ENCODE data around the gene ZNF598. TPM values are rescaled to one million over a fixed set of nuclear protein-coding genes. Genes with fewer than 3 reads are reported as not detected.

Gene ZNF598
- total RNA-seq (2022; extraction: Qiagen RNA extraction; ENCODE audit: low read depth), result 43.5 to 62.6 TPM (median 56.0 TPM) in 5 replicates

DNA sequence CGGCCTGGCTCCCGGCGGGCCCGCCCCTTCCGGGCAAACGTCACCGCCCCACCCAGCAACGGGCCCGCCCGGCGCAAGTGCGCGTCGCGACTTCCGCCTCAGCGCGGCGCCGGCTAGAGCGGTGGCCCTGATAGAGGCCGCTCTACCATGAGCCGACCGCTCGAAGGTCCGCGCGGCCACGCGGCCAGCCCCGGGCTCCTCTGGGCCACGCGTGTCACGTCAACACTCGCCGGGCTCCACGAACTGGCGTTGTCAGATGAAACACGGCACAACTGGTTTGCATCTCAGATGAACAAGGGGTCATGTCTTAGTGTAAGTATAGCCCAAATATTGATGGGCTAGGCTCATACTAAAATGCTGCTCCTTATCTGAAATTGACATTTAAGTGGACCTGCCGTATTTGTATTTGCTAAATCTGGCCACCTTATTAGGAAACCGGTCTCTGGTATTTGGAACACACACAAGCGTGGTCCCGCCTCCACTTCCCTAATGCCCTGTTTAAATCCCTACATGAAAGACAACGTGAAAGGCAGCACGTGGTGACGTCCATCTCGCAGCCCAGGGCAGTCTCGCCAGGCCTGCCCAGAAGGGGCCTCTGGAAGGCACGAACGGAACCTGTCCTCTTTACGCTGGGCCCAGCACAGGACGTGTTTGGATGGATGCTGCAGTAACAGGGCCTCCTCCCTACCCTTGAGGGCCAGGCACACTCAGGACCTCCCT, at the start of gene ZNF598:
ZNF598 (minus strand) TSS at position 31 of the 720 bp plus-strand sequence.

GRCh38 chr16:2047330-2048115, 37.9 kb upstream of the ZNF598 start, which contains the start of the genes NTHL1 and TSC2:
TSS of gene NTHL1 (minus strand) at chr16:2047834. CDS start at chr16:2047823, 11 bp downstream.
TSS of gene TSC2 (plus strand) at chr16:2047985. CDS start at chr16:2048616, 631 bp downstream.

DNA sequence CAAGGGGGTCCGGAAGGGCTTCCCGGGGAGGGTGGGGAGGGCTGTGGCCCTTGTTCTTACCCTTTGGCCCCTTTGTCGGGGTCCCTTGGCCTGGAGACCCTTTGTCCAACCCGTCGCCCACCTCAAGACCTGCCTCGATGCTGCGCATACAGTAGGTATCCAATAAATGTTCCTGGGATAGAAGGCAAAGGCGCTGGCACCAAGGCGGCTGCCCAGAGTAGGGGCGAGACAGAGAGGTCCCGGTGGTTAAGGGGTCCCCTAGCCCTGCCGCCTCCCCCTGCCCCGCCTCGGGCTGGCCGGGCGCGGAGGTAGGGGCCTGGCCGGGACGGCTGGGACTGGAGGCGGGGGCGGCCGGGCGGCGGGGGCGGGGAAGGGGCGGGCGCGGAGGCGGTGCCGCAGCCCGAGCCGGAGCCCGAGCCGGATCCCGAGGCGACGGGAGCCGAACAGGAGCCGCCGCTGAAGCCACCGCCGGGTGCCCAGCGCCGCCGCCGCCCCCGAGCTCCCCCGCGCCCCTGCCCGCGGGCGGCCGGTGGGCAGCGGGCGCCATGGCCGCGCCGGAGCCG, 16.9 kb upstream of the ZNF598 start, which contains the start of gene NHERF2:
NHERF2 (plus strand) TSS at position 442 of the 563 bp plus-strand sequence; CDS start at position 546, 104 bp downstream.

GRCh38 chr16:2019518-2019920, 9.9 kb upstream of the ZNF598 start, which contains the start of gene NPW:
TSS of gene NPW (plus strand) at chr16:2019785.

GRCh38 chr16:1989209-1990100, 20.2 kb downstream of the ZNF598 start, which contains the start of gene SYNGR3:
TSS of gene SYNGR3 (plus strand) at chr16:1989970. CDS start at chr16:1990103, 133 bp downstream.

DNA sequence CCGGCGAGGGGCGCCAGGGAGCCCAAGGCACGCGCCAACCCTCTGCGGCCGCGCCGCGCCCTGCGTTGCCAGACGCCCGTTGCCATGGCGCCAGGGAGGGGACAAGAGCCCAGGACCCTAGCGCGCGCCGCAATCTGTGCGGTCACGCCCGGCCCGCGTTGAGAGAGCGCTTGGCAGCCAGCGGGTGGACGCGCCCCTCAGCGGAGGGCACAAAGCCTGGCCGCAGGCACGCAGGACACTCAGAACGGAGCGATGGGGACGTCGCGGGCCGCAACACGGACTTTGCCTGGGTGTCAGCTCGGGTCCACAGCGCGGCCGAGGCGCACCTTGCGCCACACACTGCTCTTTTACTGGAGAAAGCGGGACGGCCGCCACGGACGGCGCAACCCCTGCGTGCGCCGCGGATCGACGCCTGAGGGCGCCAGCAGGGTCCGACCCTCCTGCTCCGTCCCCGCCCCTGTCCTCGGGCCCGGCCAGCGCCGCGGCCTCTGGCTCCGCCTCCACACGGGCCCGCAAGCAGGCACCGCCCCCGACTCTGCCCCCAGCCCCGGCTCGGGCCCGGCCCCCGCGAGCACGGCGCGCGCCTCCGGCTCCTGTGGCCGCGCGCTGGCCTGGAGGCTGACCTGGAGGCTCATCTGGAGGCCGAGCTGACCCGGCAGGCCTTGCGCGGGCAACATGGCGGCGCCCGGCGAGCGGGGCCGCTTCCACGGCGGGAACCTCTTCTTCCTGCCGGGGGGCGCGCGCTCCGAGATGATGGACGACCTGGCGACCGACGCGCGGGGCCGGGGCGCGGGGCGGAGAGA, 25.9 kb downstream of the ZNF598 start, which contains the start of gene GFER:
GFER (plus strand) TSS at position 650 of the 803 bp plus-strand sequence; CDS start at position 676, 26 bp downstream.

DNA sequence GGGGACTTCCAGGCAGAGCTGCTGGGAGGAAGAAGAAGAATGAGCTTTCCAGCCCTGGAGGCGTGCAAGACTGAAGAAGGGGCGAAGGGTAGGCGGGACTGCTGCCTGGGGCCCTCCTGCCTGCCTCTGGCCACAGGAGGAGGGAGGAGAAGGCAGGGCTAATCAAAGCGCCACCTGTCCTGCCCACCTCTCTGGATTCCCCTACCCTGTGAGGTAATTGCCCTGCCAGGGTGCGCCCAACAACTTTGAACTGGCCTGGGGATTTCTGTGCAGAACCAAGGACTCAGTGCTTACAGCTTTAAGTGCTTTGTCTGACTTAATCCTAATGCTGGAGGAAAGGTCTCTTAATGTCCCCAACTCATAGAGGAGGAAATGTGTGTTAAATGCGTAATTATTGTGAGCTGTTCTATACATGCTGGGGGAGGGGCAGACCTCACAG, 28.2 kb downstream of the ZNF598 start, which contains the start of gene NOXO1:
NOXO1 (minus strand) TSS at position 72 of the 439 bp plus-strand sequence. CDS start 290 bp downstream, outside the sequence.

GRCh38 chr16:1971796-1972489, 37.7 kb downstream of the ZNF598 start, which contains the start of gene TBL3:
TSS of gene TBL3 (plus strand) at chr16:1972053. CDS start at chr16:1972165, 112 bp downstream.

DNA sequence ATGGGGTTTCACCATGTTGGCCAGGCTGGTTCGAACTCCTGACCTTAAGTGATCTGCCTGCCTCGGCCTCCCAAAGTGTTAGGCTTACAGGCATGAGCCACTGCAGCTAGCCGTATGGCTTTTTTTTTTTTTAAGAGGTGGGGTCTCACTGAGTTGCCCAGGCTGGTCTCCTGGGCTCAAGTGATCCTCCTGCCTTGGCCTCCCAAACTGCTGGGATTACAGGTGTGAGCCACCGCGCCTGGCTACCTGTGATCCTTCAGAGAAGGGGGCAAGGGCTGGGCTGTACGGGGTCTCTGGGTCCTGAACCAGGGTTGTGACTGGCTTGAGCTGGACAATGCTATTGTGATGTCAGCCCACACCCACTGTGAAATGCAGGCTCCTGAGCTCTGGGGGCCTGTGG, 43.2 kb downstream of the ZNF598 start, which contains the start of gene RNF151:
RNF151 (plus strand) TSS at position 397 of the 400 bp plus-strand sequence. CDS start 26 bp downstream, outside the sequence.

DNA sequence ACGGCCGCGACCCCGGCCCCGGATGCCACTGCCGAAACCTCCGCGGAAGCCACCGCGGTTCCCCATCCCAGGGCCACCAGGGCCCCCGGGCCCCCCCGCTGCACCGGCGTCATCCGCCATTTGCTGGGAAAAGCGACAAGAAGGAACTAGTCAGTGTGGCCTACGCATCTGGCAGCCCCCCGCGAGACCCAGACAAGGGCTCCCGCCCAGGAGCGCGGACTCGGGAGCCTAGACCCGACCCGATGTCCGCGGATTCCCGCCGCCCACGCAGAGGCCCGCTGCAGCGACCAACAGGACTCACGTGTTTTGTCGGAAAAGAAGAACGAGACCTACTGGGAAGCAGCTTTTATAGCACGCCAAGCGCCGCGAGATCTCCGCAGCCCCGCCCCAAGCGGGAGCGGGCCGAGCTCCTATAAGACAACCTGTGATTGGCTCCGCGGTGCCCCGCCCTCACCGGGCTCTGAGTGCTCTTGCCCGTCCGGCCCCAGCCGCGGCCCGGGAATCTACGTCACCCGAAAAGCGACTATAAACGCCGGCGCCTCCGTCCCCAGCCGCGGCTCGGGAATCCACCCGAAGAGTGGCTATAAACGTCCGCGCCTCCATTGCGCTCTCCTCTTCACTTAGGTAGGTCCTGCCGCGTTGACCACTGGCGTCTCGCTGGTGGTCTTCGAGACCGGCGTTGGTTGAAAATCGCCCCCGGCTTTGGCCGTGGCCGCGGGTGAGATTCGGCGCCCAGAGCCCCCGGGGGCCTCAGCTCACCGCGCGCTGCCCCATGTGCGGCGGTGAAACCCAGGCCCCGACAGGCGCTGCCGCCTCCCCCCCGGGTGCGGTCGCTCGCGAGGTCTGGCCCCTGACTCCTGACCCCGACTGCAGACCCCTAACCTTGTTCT, 44.9 kb downstream of the ZNF598 start, which contains the start of gene RPS2:
RPS2 (minus strand) TSS at position 321 of the 890 bp plus-strand sequence; CDS start at position 120, 201 bp downstream.

DNA sequence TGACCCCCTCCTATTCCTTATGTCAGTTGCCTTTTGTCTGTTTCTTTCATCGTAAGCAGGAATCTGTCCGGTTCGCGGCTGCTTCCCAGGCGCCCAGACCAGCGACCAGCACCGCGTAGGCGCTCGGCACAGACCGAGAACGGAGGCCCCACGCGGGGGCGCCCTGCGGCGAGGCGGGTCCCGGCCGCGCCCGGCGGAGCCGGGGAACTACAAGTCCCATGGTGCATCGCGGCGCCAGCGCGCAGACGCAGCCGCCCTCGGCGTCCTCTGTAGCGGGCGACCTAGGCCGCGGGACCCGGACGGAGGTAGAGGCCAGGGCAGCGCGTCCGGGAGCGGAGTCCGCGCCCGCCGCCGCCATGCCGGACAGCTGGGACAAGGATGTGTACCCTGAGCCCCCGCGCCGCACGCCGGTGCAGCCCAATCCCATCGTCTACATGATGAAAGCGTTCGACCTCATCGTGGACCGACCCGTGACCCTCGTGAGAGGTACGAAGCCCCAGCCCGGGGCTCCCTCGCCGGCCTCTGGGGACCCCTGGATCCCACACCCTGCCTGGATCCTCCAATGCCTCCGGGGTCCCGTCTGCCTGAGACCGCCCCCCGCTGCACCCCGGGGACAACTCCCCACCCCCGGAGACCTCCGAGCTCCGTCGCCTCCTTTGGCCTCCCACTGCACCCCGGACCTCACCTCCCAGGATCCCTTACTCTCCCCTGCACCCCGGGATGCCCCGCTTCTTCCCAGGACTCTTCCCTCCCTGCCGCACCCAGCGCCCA, 50.2 kb downstream of the ZNF598 start, which contains the start of gene NDUFB10:
NDUFB10 (plus strand) TSS at position 270 of the 771 bp plus-strand sequence; CDS start at position 357, 87 bp downstream.

Other genes with a start within 250 kb of the ZNF598 start
- gene NME3, start 238.3 kb downstream of the ZNF598 start, total RNA-seq (2022; extraction: Qiagen RNA extraction; ENCODE audit: low read depth), result 30.6 to 59.4 TPM (median 55.1 TPM) in 5 replicates
- 5.0 to 10.8 TPM (median 9.1 TPM) in 5 replicates for gene EME2, start 237.0 kb downstream of the ZNF598 start, total RNA-seq (2022; extraction: Qiagen RNA extraction; ENCODE audit: low read depth)
- 170 to 265 TPM (median 253 TPM) in 5 replicates for gene MRPS34, start 236.7 kb downstream of the ZNF598 start, total RNA-seq (2022; extraction: Qiagen RNA extraction; ENCODE audit: low read depth)
- gene SPSB3, start 227.2 kb downstream of the ZNF598 start, total RNA-seq (2022; extraction: Qiagen RNA extraction; ENCODE audit: low read depth), result 13.2 to 26.3 TPM (median 22.3 TPM) in 5 replicates
- 57.3 to 88.6 TPM (median 81.3 TPM) in 5 replicates for gene NUBP2, start 226.9 kb downstream of the ZNF598 start, total RNA-seq (2022; extraction: Qiagen RNA extraction; ENCODE audit: low read depth)
- gene IGFALS, start 216.1 kb downstream of the ZNF598 start, total RNA-seq (2022; extraction: Qiagen RNA extraction; ENCODE audit: low read depth), result 0.05 TPM in 1 of 5 replicates, not detected in the others
- gene HAGH, start 183.0 kb downstream of the ZNF598 start, total RNA-seq (2022; extraction: Qiagen RNA extraction; ENCODE audit: low read depth), result 58.5 to 71.3 TPM (median 68.8 TPM) in 5 replicates
- 45.6 to 53.0 TPM (median 47.7 TPM) in 5 replicates for gene FAHD1, start 182.6 kb downstream of the ZNF598 start, total RNA-seq (2022; extraction: Qiagen RNA extraction; ENCODE audit: low read depth)
- gene MEIOB, start 137.7 kb downstream of the ZNF598 start, total RNA-seq (2022; extraction: Qiagen RNA extraction; ENCODE audit: low read depth), result 1.4 to 3.0 TPM (median 2.0 TPM) in 5 replicates
- 1.8 to 4.2 TPM (median 3.1 TPM) in 5 replicates for gene HS3ST6, start 91.4 kb downstream of the ZNF598 start, total RNA-seq (2022; extraction: Qiagen RNA extraction; ENCODE audit: low read depth)
- gene MSRB1, start 66.6 kb downstream of the ZNF598 start, total RNA-seq (2022; extraction: Qiagen RNA extraction; ENCODE audit: low read depth), result 22.1 to 31.7 TPM (median 31.4 TPM) in 5 replicates
- gene RPL3L, start 55.1 kb downstream of the ZNF598 start, total RNA-seq (2022; extraction: Qiagen RNA extraction; ENCODE audit: low read depth), result 0.03 to 0.37 TPM in 2 of 5 replicates, not detected in the others
- gene NDUFB10, start 50.3 kb downstream of the ZNF598 start, total RNA-seq (2022; extraction: Qiagen RNA extraction; ENCODE audit: low read depth), result 244 to 325 TPM (median 265 TPM) in 5 replicates
- 3,640 to 5,391 TPM (median 5,287 TPM) in 5 replicates for gene RPS2, start 45.0 kb downstream of the ZNF598 start, total RNA-seq (2022; extraction: Qiagen RNA extraction; ENCODE audit: low read depth)
- gene RNF151, start 43.0 kb downstream of the ZNF598 start, total RNA-seq (2022; extraction: Qiagen RNA extraction; ENCODE audit: low read depth), result not detected in 5 replicates
- gene TBL3, start 37.8 kb downstream of the ZNF598 start, total RNA-seq (2022; extraction: Qiagen RNA extraction; ENCODE audit: low read depth), result 29.2 to 42.3 TPM (median 37.3 TPM) in 5 replicates
- gene NOXO1, start 28.4 kb downstream of the ZNF598 start, total RNA-seq (2022; extraction: Qiagen RNA extraction; ENCODE audit: low read depth), result 0.16 to 0.44 TPM (median 0.28 TPM) in 4 of 5 replicates, not detected in the other
- gene GFER, start 25.6 kb downstream of the ZNF598 start, total RNA-seq (2022; extraction: Qiagen RNA extraction; ENCODE audit: low read depth), result 24.7 to 44.2 TPM (median 41.3 TPM) in 5 replicates
- 4.4 to 9.7 TPM (median 6.7 TPM) in 5 replicates for gene SYNGR3, start 19.9 kb downstream of the ZNF598 start, total RNA-seq (2022; extraction: Qiagen RNA extraction; ENCODE audit: low read depth)
- gene NPW, start 10.0 kb upstream of the ZNF598 start, total RNA-seq (2022; extraction: Qiagen RNA extraction; ENCODE audit: low read depth), result 0.92 to 2.0 TPM (median 1.0 TPM) in 4 of 5 replicates, not detected in the other
- gene NHERF2, start 17.1 kb upstream of the ZNF598 start, total RNA-seq (2022; extraction: Qiagen RNA extraction; ENCODE audit: low read depth), result 34.8 to 57.8 TPM (median 54.9 TPM) in 5 replicates
- gene NTHL1, start 38.0 kb upstream of the ZNF598 start, total RNA-seq (2022; extraction: Qiagen RNA extraction; ENCODE audit: low read depth), result 30.8 to 47.1 TPM (median 43.6 TPM) in 5 replicates
- gene TSC2, start 38.2 kb upstream of the ZNF598 start, total RNA-seq (2022; extraction: Qiagen RNA extraction; ENCODE audit: low read depth), result 27.9 to 39.7 TPM (median 36.6 TPM) in 5 replicates
- gene PKD1, start 126.1 kb upstream of the ZNF598 start, total RNA-seq (2022; extraction: Qiagen RNA extraction; ENCODE audit: low read depth), result 37.4 to 56.1 TPM (median 48.8 TPM) in 5 replicates
- 2.7 to 5.0 TPM (median 4.0 TPM) in 5 replicates for gene RAB26, start 138.8 kb upstream of the ZNF598 start, total RNA-seq (2022; extraction: Qiagen RNA extraction; ENCODE audit: low read depth)
- gene TRAF7, start 146.0 kb upstream of the ZNF598 start, total RNA-seq (2022; extraction: Qiagen RNA extraction; ENCODE audit: low read depth), result 39.8 to 58.6 TPM (median 51.7 TPM) in 5 replicates
- gene CASKIN1, start 186.8 kb upstream of the ZNF598 start, total RNA-seq (2022; extraction: Qiagen RNA extraction; ENCODE audit: low read depth), result 0.26 to 0.95 TPM (median 0.49 TPM) in 5 replicates
- gene MLST8, start 195.6 kb upstream of the ZNF598 start, total RNA-seq (2022; extraction: Qiagen RNA extraction; ENCODE audit: low read depth), result 35.7 to 53.7 TPM (median 52.7 TPM) in 5 replicates
- 2.9 to 6.6 TPM (median 4.6 TPM) in 5 replicates for gene BRICD5, start 201.0 kb upstream of the ZNF598 start, total RNA-seq (2022; extraction: Qiagen RNA extraction; ENCODE audit: low read depth)
- gene PGP, start 205.0 kb upstream of the ZNF598 start, total RNA-seq (2022; extraction: Qiagen RNA extraction; ENCODE audit: low read depth), result 16.8 to 38.1 TPM (median 35.4 TPM) in 5 replicates
- gene E4F1, start 213.8 kb upstream of the ZNF598 start, total RNA-seq (2022; extraction: Qiagen RNA extraction; ENCODE audit: low read depth), result 17.8 to 28.1 TPM (median 24.2 TPM) in 5 replicates
- 0.56 to 1.4 TPM (median 1.2 TPM) in 5 replicates for gene DNASE1L2, start 226.6 kb upstream of the ZNF598 start, total RNA-seq (2022; extraction: Qiagen RNA extraction; ENCODE audit: low read depth)
- gene ECI1, start 241.8 kb upstream of the ZNF598 start, total RNA-seq (2022; extraction: Qiagen RNA extraction; ENCODE audit: low read depth), result 45.6 to 91.2 TPM (median 87.6 TPM) in 5 replicates

Data from A549 treated with RU486 at 1 μM for 4 hours (cell line).